K562 (cell line): Measurements from ENCODE around the gene CLIP1. TPM values are rescaled to one million over a fixed set of nuclear protein-coding genes. Genes with fewer than 3 reads are reported as not detected.

Experiments used
- ARNT ChIP-seq, 2 experiments: fragments of 450-650 bp; IDR thresholded peaks; 2 replicates each; pipeline ENCODE4 v1.6.1; 2016; ENCODE audit warnings: mild to moderate bottlenecking in 1 of 2
- ATF7 ChIP-seq: fragments of 450-650 bp; IDR thresholded peaks from 2 replicates; pipeline ENCODE4 v1.7.1; 2014; ENCODE audit warnings: mild to moderate bottlenecking, moderate library complexity
- CCAR2 ChIP-seq: fragments of 200-400 bp; formaldehyde crosslinking; IDR thresholded peaks from 2 replicates; pipeline ENCODE4 v1.6.1; 2017; ENCODE audit warnings: mild to moderate bottlenecking, low read depth, low read length
- CHD2 ChIP-seq: IDR thresholded peaks from 2 replicates; pipeline ENCODE4 v1.6.1; 2011; ENCODE audit warnings: low read depth, low read length
- ERF ChIP-seq: fragments of 450-650 bp; formaldehyde crosslinking; IDR thresholded peaks from 2 replicates; pipeline ENCODE4 v1.4.0; 2020; ENCODE audit warnings: mild to moderate bottlenecking, mixed read lengths
- FOXJ3 ChIP-seq: sonication (generic); formaldehyde crosslinking; IDR thresholded peaks from 2 replicates; pipeline ENCODE4 v1.4.0; 2020; ENCODE audit warnings: mild to moderate bottlenecking, missing genetic modification reagents
- GABPB2 ChIP-seq: fragments of 250-450 bp; sonication (Bioruptor Pico); conservative IDR thresholded peaks from 2 replicates; pipeline ENCODE4 v1.5.1; 2021; ENCODE audit warnings: mild to moderate bottlenecking
- JUNB ChIP-seq: fragments of 450-650 bp; formaldehyde crosslinking; conservative IDR thresholded peaks from 2 replicates; pipeline ENCODE4 v1.4.0; 2020; ENCODE audit warnings: mild to moderate bottlenecking
- L3MBTL2 ChIP-seq: fragments of 450-650 bp; IDR thresholded peaks from 2 replicates; pipeline ENCODE4 v1.6.1; 2016; ENCODE audit warnings: mild to moderate bottlenecking, moderate library complexity
- MAZ ChIP-seq, 2 experiments: fragments of 450-650 bp in 1 of 2; sonication (generic) in 1 of 2; formaldehyde crosslinking; IDR thresholded peaks in 1 of 2; conservative IDR thresholded peaks in 1 of 2; 2 replicates each; pipeline versions ENCODE4 v1.4.0 to v1.5.0; 2020; ENCODE audit warnings: mild to moderate bottlenecking in 1 of 2, missing genetic modification reagents in 1 of 2
- NFRKB ChIP-seq: fragments of 450-650 bp; IDR thresholded peaks from 2 replicates; pipeline ENCODE4 v1.6.1; 2016; ENCODE audit warnings: low read depth
- PCBP1 ChIP-seq: fragments of 200-400 bp; formaldehyde crosslinking; IDR thresholded peaks from 2 replicates; pipeline ENCODE4 v1.6.1; 2018; ENCODE audit warnings: mild to moderate bottlenecking, low read depth, low read length; ENCODE audit not compliant: poor library complexity, severe bottlenecking
- RBBP5 ChIP-seq: fragments of 200-600 bp; sonication (generic); IDR thresholded peaks from 2 replicates; pipeline ENCODE4 v1.6.1; 2012; ENCODE audit warnings: borderline replicate concordance, mild to moderate bottlenecking, low read length, control low read depth, inconsistent platforms; ENCODE audit not compliant: insufficient read depth, poor library complexity, severe bottlenecking
- SLC30A9 ChIP-seq: fragments of 250-450 bp; sonication (Bioruptor Pico); IDR thresholded peaks from 2 replicates; pipeline ENCODE4 v1.8.0; 2022; ENCODE audit warnings: mild to moderate bottlenecking, moderate library complexity
- SREBF2 ChIP-seq: sonication (generic); formaldehyde crosslinking; IDR thresholded peaks from 2 replicates; pipeline ENCODE4 v1.4.0; 2020; ENCODE audit warnings: mild to moderate bottlenecking, missing genetic modification reagents
- U2AF1 ChIP-seq: fragments of 200-400 bp; formaldehyde crosslinking; optimal IDR thresholded peaks from 2 replicates; pipeline ENCODE3; 2017; ENCODE audit warnings: mild to moderate bottlenecking, low read depth, low read length, moderate library complexity
- ZNF197 ChIP-seq: fragments of 200-800 bp; sonication (Bioruptor generic); IDR thresholded peaks from 2 replicates; pipeline ENCODE4 v1.6.1; 2016; ENCODE audit warnings: low read depth, missing genetic modification characterization, missing compliant biosample characterization
- ZNF354B ChIP-seq: fragments of 250-450 bp; sonication (Bioruptor Pico); IDR thresholded peaks from 2 replicates; pipeline ENCODE4 v1.4.0; 2020
- ZNF445 ChIP-seq: fragments of 250-450 bp; sonication (Bioruptor Pico); IDR thresholded peaks from 2 replicates; pipeline ENCODE4 v1.4.0; 2020; ENCODE audit warnings: low read depth, mild to moderate bottlenecking, moderate library complexity
- ZNF764 ChIP-seq: fragments of 250-450 bp; sonication (Bioruptor Pico); IDR thresholded peaks from 2 replicates; pipeline ENCODE4 v1.4.0; 2020; ENCODE audit warnings: low read depth, mild to moderate bottlenecking, moderate library complexity
- polyA plus RNA-seq, 8 experiments: library from polyadenylated mRNA; depleted of rRNA in 4 of 8; stranded (reverse) in 5 of 8; unstranded in 3 of 8; fragments of >200 nt; fragmentation: Nextera tagmentation in 2 of 8; fragmentation: Illumina TruSeq in 1 of 8; extraction: Ambion mirVana in 2 of 8; extraction: Trizol in 1 of 8; gene quantifications; 2 replicates each; pipeline versions ENCODE4 v1.2.1 to v1.2.3, GENCODE V29; 2011 to 2014; ENCODE audit warnings: inconsistent platforms in 1 of 8, missing spikeins in 1 of 8
- total RNA-seq, 7 experiments: library from RNA; depleted of rRNA in 6 of 7; stranded (reverse); fragments of >200 nt in 6 of 7; fragmentation: Illumina TruSeq in 2 of 7; extraction: Trizol in 2 of 7; gene quantifications; 2 replicates each; pipeline versions ENCODE4 v1.2.1 to v1.2.3, GENCODE V29; 2011 to 2021; ENCODE audit warnings: low replicate concordance in 1 of 7
- TF ChIP-seq, protein P1 (sequence below): sonication (generic); formaldehyde crosslinking; IDR thresholded peaks from 2 replicates; pipeline ENCODE4 v1.8.0; 2022; ENCODE audit warnings: mild to moderate bottlenecking, low read depth, missing genetic modification reagents
- TF ChIP-seq, protein P2 (sequence below): sonication (generic); formaldehyde crosslinking; IDR thresholded peaks from 2 replicates; pipeline ENCODE4 v1.8.1; 2022; ENCODE audit warnings: missing genetic modification reagents
- TF ChIP-seq, protein P3 (sequence below), 2 experiments: fragments of 450-650 bp; IDR thresholded peaks; 2 replicates each; pipeline ENCODE4 v1.6.1; 2016
- TF ChIP-seq, protein P4 (sequence below), 2 experiments: IDR thresholded peaks; 2 replicates each; pipeline ENCODE4 v1.6.1; 2012; ENCODE audit warnings: improper control_type of control experiment in 2 of 2, low read depth in 2 of 2, low read length in 2 of 2, borderline replicate concordance in 1 of 2

The CLIP1 gene
- total and polyA plus RNA-seq, 9 of the 15 experiments (the other 6 are each of a cell fraction or from before 2014, with no cell fraction given) = 5.8 to 33.9 (median 27.6) TPM

DNA sequence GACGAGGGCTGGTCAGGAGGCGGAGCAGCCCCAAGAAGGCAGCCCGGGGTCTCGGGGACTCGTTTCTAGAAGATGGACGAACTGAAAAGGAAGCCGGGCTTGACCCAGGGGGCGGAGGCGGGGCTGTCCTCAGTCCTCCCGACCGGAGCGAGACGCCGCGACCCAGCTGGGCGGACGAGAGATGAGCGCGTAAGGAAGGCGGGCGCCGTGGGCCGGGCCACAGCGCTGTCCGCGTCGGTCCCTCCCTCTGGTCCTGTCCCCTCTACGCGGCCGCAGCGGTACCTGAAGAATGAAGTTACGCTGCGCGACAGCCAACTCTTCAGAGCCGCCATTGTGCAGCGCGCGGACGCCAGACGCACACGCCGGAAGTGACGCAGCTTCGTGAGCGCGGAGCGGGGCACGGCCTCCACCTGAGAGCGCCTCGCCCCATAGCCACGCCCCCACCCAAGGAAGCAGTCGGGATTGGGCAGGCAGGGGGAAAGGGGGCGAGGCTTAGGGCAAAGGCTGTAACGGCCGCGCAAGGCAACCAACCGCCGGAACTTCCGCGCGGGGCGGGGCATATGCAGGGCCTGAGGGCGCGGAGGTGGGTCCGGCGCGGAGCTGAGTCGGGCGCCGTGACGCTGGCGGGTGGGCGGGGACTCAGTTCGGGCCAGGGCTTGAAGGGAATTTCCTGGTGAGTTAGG is 196.6 kb downstream of the CLIP1 start, which contains the start of gene DIABLO (continued):
- TF ChIP-seq, protein P1, sequence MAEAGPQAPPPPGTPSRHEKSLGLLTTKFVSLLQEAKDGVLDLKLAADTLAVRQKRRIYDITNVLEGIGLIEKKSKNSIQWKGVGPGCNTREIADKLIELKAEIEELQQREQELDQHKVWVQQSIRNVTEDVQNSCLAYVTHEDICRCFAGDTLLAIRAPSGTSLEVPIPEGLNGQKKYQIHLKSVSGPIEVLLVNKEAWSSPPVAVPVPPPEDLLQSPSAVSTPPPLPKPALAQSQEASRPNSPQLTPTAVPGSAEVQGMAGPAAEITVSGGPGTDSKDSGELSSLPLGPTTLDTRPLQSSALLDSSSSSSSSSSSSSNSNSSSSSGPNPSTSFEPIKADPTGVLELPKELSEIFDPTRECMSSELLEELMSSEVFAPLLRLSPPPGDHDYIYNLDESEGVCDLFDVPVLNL (CRISPR knock-in tag) = no peak
- TF ChIP-seq FOXJ3 (CRISPR knock-in tag) = no peak
- no peak for TF ChIP-seq ZNF354B (CRISPR knock-in tag)
- TF ChIP-seq L3MBTL2 = no peak
- TF ChIP-seq NFRKB = peak; percentile 47; the same call in 1 of the 2 replicates
- no peak for TF ChIP-seq ARNT (IDR thresholded peaks at IDR 0.05)
- TF ChIP-seq ZNF764 (CRISPR knock-in tag) = no peak
- TF ChIP-seq, protein P2, sequence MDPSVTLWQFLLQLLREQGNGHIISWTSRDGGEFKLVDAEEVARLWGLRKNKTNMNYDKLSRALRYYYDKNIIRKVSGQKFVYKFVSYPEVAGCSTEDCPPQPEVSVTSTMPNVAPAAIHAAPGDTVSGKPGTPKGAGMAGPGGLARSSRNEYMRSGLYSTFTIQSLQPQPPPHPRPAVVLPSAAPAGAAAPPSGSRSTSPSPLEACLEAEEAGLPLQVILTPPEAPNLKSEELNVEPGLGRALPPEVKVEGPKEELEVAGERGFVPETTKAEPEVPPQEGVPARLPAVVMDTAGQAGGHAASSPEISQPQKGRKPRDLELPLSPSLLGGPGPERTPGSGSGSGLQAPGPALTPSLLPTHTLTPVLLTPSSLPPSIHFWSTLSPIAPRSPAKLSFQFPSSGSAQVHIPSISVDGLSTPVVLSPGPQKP (CRISPR knock-in tag) = no peak
- peak; percentile 78; the same call in 1 of the 2 replicates for TF ChIP-seq ERF (CRISPR knock-in tag)
- TF ChIP-seq RBBP5 = peak; percentile 98
- no peak for TF ChIP-seq PCBP1
- TF ChIP-seq, protein P3, sequence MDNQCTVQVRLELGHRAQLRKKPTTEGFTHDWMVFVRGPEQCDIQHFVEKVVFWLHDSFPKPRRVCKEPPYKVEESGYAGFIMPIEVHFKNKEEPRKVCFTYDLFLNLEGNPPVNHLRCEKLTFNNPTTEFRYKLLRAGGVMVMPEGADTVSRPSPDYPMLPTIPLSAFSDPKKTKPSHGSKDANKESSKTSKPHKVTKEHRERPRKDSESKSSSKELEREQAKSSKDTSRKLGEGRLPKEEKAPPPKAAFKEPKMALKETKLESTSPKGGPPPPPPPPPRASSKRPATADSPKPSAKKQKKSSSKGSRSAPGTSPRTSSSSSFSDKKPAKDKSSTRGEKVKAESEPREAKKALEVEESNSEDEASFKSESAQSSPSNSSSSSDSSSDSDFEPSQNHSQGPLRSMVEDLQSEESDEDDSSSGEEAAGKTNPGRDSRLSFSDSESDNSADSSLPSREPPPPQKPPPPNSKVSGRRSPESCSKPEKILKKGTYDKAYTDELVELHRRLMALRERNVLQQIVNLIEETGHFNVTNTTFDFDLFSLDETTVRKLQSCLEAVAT (IDR thresholded peaks at IDR 0.05) = no peak
- no peak for TF ChIP-seq CHD2
- TF ChIP-seq JUNB (CRISPR knock-in tag) = no peak
- no peak for TF ChIP-seq ZNF445
- peak; percentile 87 for TF ChIP-seq ATF7
- TF ChIP-seq GABPB2 (CRISPR knock-in tag) = no peak
- TF ChIP-seq U2AF1 = peak; percentile 30
- TF ChIP-seq, protein P4, sequence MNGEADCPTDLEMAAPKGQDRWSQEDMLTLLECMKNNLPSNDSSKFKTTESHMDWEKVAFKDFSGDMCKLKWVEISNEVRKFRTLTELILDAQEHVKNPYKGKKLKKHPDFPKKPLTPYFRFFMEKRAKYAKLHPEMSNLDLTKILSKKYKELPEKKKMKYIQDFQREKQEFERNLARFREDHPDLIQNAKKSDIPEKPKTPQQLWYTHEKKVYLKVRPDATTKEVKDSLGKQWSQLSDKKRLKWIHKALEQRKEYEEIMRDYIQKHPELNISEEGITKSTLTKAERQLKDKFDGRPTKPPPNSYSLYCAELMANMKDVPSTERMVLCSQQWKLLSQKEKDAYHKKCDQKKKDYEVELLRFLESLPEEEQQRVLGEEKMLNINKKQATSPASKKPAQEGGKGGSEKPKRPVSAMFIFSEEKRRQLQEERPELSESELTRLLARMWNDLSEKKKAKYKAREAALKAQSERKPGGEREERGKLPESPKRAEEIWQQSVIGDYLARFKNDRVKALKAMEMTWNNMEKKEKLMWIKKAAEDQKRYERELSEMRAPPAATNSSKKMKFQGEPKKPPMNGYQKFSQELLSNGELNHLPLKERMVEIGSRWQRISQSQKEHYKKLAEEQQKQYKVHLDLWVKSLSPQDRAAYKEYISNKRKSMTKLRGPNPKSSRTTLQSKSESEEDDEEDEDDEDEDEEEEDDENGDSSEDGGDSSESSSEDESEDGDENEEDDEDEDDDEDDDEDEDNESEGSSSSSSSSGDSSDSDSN (IDR thresholded peaks at IDR 0.05; ENCODE audit: borderline replicate concordance in 1 of 2, low read depth in 2 of 2, low read length in 2 of 2) = no peak
- no peak for TF ChIP-seq CCAR2
- TF ChIP-seq SLC30A9 (CRISPR knock-in tag) = no peak
- TF ChIP-seq ZNF197 (CRISPR knock-in tag) = no peak
- no peak for TF ChIP-seq SREBF2 (CRISPR knock-in tag)
- TF ChIP-seq MAZ (CRISPR knock-in tag; conservative IDR thresholded peaks at IDR 0.05 in 1 of 2, IDR thresholded peaks at IDR 0.05 in 1 of 2) = peak; percentile 82 to 94
